HG03095 (cell line): ENCODE results near the gene RNU11.
"Not testable (repeated sequence)": the region's sequence is repeated elsewhere in the genome, so short reads cannot be mapped to it uniquely, and the experiment has no call there.

Experiments
- ATAC-seq: cut with Tn5 transposase; IDR thresholded peaks from one replicate; pipeline ENCODE4 v1.9.1; 2021; ENCODE audit warnings: moderate library complexity; ENCODE audit not compliant: unreplicated experiment

The RNU11 gene

GRCh38 chr1:28648474-28649198 lies at the start of gene RNU11:
TSS of gene RNU11 (plus strand) at chr1:28648600.
- ATAC-seq, result peak; percentile 48

- no peak for ATAC-seq
Observed at GRCh38 chr1:28601696-28602095, 46.7 kb upstream of the RNU11 start.

- no peak for ATAC-seq
Observed at GRCh38 chr1:28602536-28603439, 45.6 kb upstream of the RNU11 start.

GRCh38 chr1:28604411-28604810 lies 44.0 kb upstream of the RNU11 start:
- ATAC-seq, result no peak

- no peak for ATAC-seq
Observed at GRCh38 chr1:28604962-28605361, 43.4 kb upstream of the RNU11 start.

GRCh38 chr1:28606771-28607170 lies 41.6 kb upstream of the RNU11 start:
- no peak for ATAC-seq

GRCh38 chr1:28613175-28613574 lies 35.2 kb upstream of the RNU11 start:
- ATAC-seq, result no peak

- no peak for ATAC-seq
Observed at GRCh38 chr1:28631713-28632112, 16.7 kb upstream of the RNU11 start.

GRCh38 chr1:28632560-28632959 lies 15.8 kb upstream of the RNU11 start:
- no peak for ATAC-seq

GRCh38 chr1:28640766-28641165 lies 7.6 kb upstream of the RNU11 start:
- ATAC-seq, result no peak

GRCh38 chr1:28642056-28642846 lies 6.1 kb upstream of the RNU11 start:
- peak; percentile 5 for ATAC-seq

- peak; percentile 70 for ATAC-seq
Observed at GRCh38 chr1:28642847-28643635, 5.4 kb upstream of the RNU11 start, which contains the start of gene TAF12. TSS of gene TAF12 (minus strand) at chr1:28643067. CDS start at chr1:28622081, 20,986 bp downstream.

- ATAC-seq, result no peak
Observed at GRCh38 chr1:28644494-28644893, 3.9 kb upstream of the RNU11 start.

GRCh38 chr1:28645406-28645805 lies 3.0 kb upstream of the RNU11 start:
- ATAC-seq, result not testable (repeated sequence)

GRCh38 chr1:28646040-28646439 lies 2.4 kb upstream of the RNU11 start:
- ATAC-seq, result no peak

- peak; percentile 57 for ATAC-seq
Observed at GRCh38 chr1:28648008-28648473, 359 bp upstream of the RNU11 start.

GRCh38 chr1:28653063-28653462 lies 4.7 kb downstream of the RNU11 start:
- ATAC-seq, result not testable (repeated sequence)

- not testable (repeated sequence) for ATAC-seq
Observed at GRCh38 chr1:28653870-28654269, 5.5 kb downstream of the RNU11 start.

- not testable (repeated sequence) for ATAC-seq
Observed at GRCh38 chr1:28655448-28656311, 7.3 kb downstream of the RNU11 start.
